WTC11 (cell line): ENCODE results near the gene SDF4. TPM values are rescaled to one million over a fixed set of nuclear protein-coding genes. Genes with fewer than 3 reads are reported as not detected.

Source experiments
- ATAC-seq: fragments of 200-7000 bp; cut with Tn5 transposase; 2 replicates; pipeline ENCODE4 v1.10.0; 2021; ENCODE audit warnings: mild to moderate bottlenecking, moderate library complexity
- CTCF ChIA-PET: fragments of 300-600 bp; sonication (Branson Sonifier 250); formaldehyde crosslinking; loops from one replicate; lab custom pipeline; 2021; ENCODE audit warnings: antibody characterized with exemption; lab: Charles Lee
- POLR2A ChIA-PET: fragments of 350-600 bp; sonication (Branson Sonifier 250); formaldehyde crosslinking; loops from one replicate; lab custom pipeline; 2021; ENCODE audit warnings: antibody characterized with exemption; lab: Charles Lee
- DNase-seq: peaks from one replicate; pipeline ENCODE4 v3.0.0; 2021; ENCODE audit warnings: low spot score
- H3K27ac Mint-ChIP-seq: 2 replicates; pipeline ENCODE4 v1.8.0; 2021; ENCODE audit warnings: mixed read lengths
- H3K27me3 Mint-ChIP-seq: 2 replicates; pipeline ENCODE4 v1.8.0; 2021; ENCODE audit warnings: low read depth, mild to moderate bottlenecking, moderate library complexity, mixed read lengths
- H3K36me3 Mint-ChIP-seq: 2 replicates; pipeline ENCODE4 v1.8.0; 2021; ENCODE audit warnings: mixed read lengths
- H3K4me1 Mint-ChIP-seq: 2 replicates; pipeline ENCODE4 v1.8.0; 2022; ENCODE audit warnings: mixed read lengths
- H3K4me3 Mint-ChIP-seq: 2 replicates; pipeline ENCODE4 v1.8.0; 2021; ENCODE audit warnings: mild to moderate bottlenecking, moderate library complexity, mixed read lengths
- H3K9me3 Mint-ChIP-seq: 2 replicates; pipeline ENCODE4 v1.8.0; 2021; ENCODE audit warnings: mixed read lengths
- ATF3 ChIP-seq: sonication (generic); formaldehyde crosslinking; conservative IDR thresholded peaks from 2 replicates; pipeline ENCODE4 v1.8.1; 2022; ENCODE audit warnings: mild to moderate bottlenecking, missing genetic modification reagents
- CREM ChIP-seq: sonication (generic); formaldehyde crosslinking; IDR thresholded peaks from 2 replicates; pipeline ENCODE4 v1.8.1; 2022; ENCODE audit warnings: mild to moderate bottlenecking, missing genetic modification reagents, moderate library complexity
- EMX1 ChIP-seq: fragments of 250-450 bp; sonication (Bioruptor Pico); IDR thresholded peaks from 2 replicates; pipeline ENCODE4 v1.8.0; 2021; ENCODE audit warnings: mild to moderate bottlenecking
- ETV6 ChIP-seq: sonication (generic); formaldehyde crosslinking; IDR thresholded peaks from 2 replicates; pipeline ENCODE4 v1.8.1; 2022; ENCODE audit warnings: mild to moderate bottlenecking, missing genetic modification reagents
- IRF2 ChIP-seq: sonication (generic); formaldehyde crosslinking; IDR thresholded peaks from 2 replicates; pipeline ENCODE4 v1.8.0; 2022; ENCODE audit warnings: low read depth, missing genetic modification reagents, borderline replicate concordance
- JAZF1 ChIP-seq: fragments of 250-450 bp; sonication (Bioruptor Pico); IDR thresholded peaks from 2 replicates; pipeline ENCODE4 v1.9.0; 2021; ENCODE audit warnings: moderate library complexity, mild to moderate bottlenecking, inconsistent platforms
- NR2C2 ChIP-seq: sonication (generic); formaldehyde crosslinking; IDR thresholded peaks from 2 replicates; pipeline ENCODE4 v1.8.0; 2022; ENCODE audit warnings: mild to moderate bottlenecking, missing genetic modification reagents
- NR3C1 ChIP-seq: sonication (generic); formaldehyde crosslinking; conservative IDR thresholded peaks from 2 replicates; pipeline ENCODE4 v1.8.1; 2023; ENCODE audit warnings: low read depth, mild to moderate bottlenecking, missing genetic modification reagents
- OVOL2 ChIP-seq: fragments of 250-450 bp; sonication (Bioruptor Pico); IDR thresholded peaks from 2 replicates; pipeline ENCODE4 v1.9.0; 2021; ENCODE audit warnings: mild to moderate bottlenecking, borderline replicate concordance
- PREB ChIP-seq: sonication (generic); formaldehyde crosslinking; IDR thresholded peaks from 2 replicates; pipeline ENCODE4 v1.8.1; 2022; ENCODE audit warnings: mild to moderate bottlenecking, missing genetic modification reagents, moderate library complexity, borderline replicate concordance
- SOX15 ChIP-seq: fragments of 250-450 bp; sonication (Bioruptor Pico); IDR thresholded peaks from 2 replicates; pipeline ENCODE4 v1.9.0; 2021; ENCODE audit warnings: mild to moderate bottlenecking
- SP1 ChIP-seq: sonication (generic); formaldehyde crosslinking; conservative IDR thresholded peaks from 2 replicates; pipeline ENCODE4 v1.8.1; 2022; ENCODE audit warnings: missing genetic modification reagents
- TP53 ChIP-seq: sonication (generic); formaldehyde crosslinking; IDR thresholded peaks from 2 replicates; pipeline ENCODE4 v1.8.1; 2023; ENCODE audit warnings: mild to moderate bottlenecking, missing genetic modification reagents
- ZNF121 ChIP-seq: sonication (generic); formaldehyde crosslinking; IDR thresholded peaks from 2 replicates; pipeline ENCODE4 v1.8.0; 2023; ENCODE audit warnings: missing genetic modification reagents
- ZNF263 ChIP-seq: sonication (generic); formaldehyde crosslinking; IDR thresholded peaks from 2 replicates; pipeline ENCODE4 v1.8.1; 2022; ENCODE audit warnings: low read depth, mild to moderate bottlenecking, moderate library complexity, missing genetic modification reagents
- ZNF396 ChIP-seq: fragments of 250-450 bp; sonication (Bioruptor Pico); IDR thresholded peaks from 2 replicates; pipeline ENCODE4 v1.8.0; 2021; ENCODE audit warnings: mild to moderate bottlenecking, moderate library complexity, borderline replicate concordance
- ZNF512 ChIP-seq: sonication (generic); formaldehyde crosslinking; IDR thresholded peaks from 2 replicates; pipeline ENCODE4 v1.8.1; 2022; ENCODE audit warnings: missing genetic modification reagents, borderline replicate concordance
- total RNA-seq: library from RNA; stranded (reverse); gene quantifications from 3 replicates; pipeline ENCODE4 v1.2.3, GENCODE V29; 2021
- TF ChIP-seq, protein P1 (sequence below): sonication (generic); formaldehyde crosslinking; IDR thresholded peaks from 2 replicates; pipeline ENCODE4 v1.8.1; 2023; ENCODE audit warnings: mild to moderate bottlenecking, missing genetic modification reagents
- TF ChIP-seq, protein P2 (sequence below): fragments of 250-450 bp; sonication (Bioruptor Pico); conservative IDR thresholded peaks from 2 replicates; pipeline ENCODE4 v1.9.0; 2021; ENCODE audit warnings: mild to moderate bottlenecking
- TF ChIP-seq, protein P3 (sequence below): sonication (generic); formaldehyde crosslinking; IDR thresholded peaks from 2 replicates; pipeline ENCODE4 v1.8.0; 2022; ENCODE audit warnings: mild to moderate bottlenecking, missing genetic modification reagents
- TF ChIP-seq, protein P4 (sequence below): fragments of 250-450 bp; sonication (Bioruptor Pico); IDR thresholded peaks from 2 replicates; pipeline ENCODE4 v1.9.0; 2021; ENCODE audit warnings: mild to moderate bottlenecking

SDF4 gene
- total RNA-seq, 1 experiment from 2014 or later = 101 TPM

GRCh38 chr1:1228187-1228586 lies 3.6 kb downstream of the SDF4 start:
- ATAC-seq = no peak
- DNase-seq = no peak
- Mint-ChIP-seq H3K4me1 (peaks cover 7% of the 10 kb centered on the region), H3K9me3 (no peaks in the 10 kb centered on the region), H3K27ac (no peak overlapping the region), H3K36me3 (peaks cover 15% of the 10 kb centered on the region), H3K27me3 (no peaks in the 10 kb centered on the region), H3K4me3 (no peak overlapping the region)
- CTCF ChIA-PET = no interaction called here
- POLR2A ChIA-PET = no interaction called here
- TF ChIP-seq ZNF512 (CRISPR knock-in tag) = no peak

DNA sequence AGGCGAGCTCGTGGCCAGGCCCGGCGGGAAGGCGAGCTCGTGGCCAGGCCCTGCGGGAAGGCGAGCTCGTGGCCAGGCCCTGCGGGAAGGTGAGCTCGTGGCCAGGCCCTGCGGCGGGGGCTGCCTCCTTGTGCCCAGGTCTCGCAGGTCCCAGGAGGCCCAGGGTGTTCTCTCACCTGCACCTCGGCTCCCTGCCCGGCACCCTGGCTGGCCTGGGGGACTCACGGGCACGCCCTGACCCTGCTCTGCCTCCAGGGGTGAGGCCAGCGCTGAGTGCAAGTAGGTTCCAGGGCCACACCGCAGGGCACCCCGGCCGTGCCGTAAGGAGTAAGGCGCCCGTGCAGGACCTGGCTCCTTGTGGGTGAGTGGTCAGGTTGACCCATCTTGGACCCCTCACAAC lies 4.4 kb downstream of the SDF4 start:
- CTCF ChIA-PET = no interaction called here
- H3K27ac Mint-ChIP-seq = no peak overlapping the region
- POLR2A ChIA-PET = no interaction called here
- ATAC-seq = no peak
- TF ChIP-seq, protein P1, sequence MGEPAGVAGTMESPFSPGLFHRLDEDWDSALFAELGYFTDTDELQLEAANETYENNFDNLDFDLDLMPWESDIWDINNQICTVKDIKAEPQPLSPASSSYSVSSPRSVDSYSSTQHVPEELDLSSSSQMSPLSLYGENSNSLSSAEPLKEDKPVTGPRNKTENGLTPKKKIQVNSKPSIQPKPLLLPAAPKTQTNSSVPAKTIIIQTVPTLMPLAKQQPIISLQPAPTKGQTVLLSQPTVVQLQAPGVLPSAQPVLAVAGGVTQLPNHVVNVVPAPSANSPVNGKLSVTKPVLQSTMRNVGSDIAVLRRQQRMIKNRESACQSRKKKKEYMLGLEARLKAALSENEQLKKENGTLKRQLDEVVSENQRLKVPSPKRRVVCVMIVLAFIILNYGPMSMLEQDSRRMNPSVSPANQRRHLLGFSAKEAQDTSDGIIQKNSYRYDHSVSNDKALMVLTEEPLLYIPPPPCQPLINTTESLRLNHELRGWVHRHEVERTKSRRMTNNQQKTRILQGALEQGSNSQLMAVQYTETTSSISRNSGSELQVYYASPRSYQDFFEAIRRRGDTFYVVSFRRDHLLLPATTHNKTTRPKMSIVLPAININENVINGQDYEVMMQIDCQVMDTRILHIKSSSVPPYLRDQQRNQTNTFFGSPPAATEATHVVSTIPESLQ = no peak
- no peak for TF ChIP-seq NR2C2
- no peak for TF ChIP-seq PREB
- TF ChIP-seq ETV6 = no peak
- no peak for TF ChIP-seq EMX1 (CRISPR knock-in tag)
- TF ChIP-seq CREM = no peak
- TF ChIP-seq OVOL2 = no peak
- TF ChIP-seq JAZF1 (CRISPR knock-in tag) = no peak
- TF ChIP-seq NR3C1 (CRISPR knock-in tag) = no peak
- TF ChIP-seq, all 79 proteins: peak for 0
- H3K9me3 Mint-ChIP-seq = no peaks in the 10 kb centered on the region
- H3K4me3 Mint-ChIP-seq = no peak overlapping the region
- no peaks in the 10 kb centered on the region for H3K27me3 Mint-ChIP-seq
- DNase-seq = no peak
- peaks cover 7% of the 10 kb centered on the region for H3K4me1 Mint-ChIP-seq
- H3K36me3 Mint-ChIP-seq = peaks cover 22% of the 10 kb centered on the region

DNA sequence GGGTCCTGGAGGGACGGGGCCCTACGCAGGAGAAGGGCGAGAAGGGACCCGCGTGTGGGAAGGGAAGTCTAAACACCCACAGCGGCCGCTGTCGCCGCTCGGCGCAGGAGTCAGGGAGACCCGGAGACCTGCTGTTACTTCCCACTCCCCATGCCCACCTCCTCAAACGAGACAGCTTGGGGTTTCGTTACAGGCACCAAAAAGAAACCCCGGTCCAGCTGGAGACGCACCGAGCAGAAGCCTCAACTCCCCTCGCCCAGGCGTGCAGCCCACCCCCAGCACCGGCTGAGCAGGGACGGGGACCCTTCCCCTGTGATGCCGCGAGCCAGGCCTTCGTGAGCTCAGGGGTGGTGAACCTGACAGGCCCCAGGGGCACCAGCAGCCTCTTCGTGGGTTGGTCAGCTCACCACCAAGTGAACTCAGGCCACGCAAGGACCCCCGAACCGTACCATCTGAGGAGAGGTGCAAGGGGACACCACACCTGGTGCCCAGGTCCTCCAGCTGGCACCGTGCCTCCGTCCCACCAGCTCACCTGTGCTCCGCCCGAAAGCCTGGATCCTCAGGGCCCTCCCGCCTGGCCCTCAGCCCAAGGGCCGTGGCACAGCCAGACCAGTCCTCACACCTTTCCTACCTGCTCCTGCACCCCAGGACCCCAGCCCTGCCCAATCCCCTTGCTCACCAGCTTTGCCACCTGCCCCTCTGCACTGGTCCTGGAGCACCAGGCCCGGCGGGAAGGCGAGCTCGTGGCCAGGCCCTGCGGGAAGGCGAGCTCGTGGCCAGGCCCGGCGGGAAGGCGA lies 5.0 kb downstream of the SDF4 start:
- Mint-ChIP-seq H3K9me3 (no peaks in the 10 kb centered on the region), H3K27me3 (no peaks in the 10 kb centered on the region), H3K4me3 (no peak overlapping the region), H3K27ac (no peak overlapping the region), H3K36me3 (peaks cover 22% of the 10 kb centered on the region), H3K4me1 (peaks cover 7% of the 10 kb centered on the region)
- no peak for DNase-seq
- ChIA-PET POLR2A (no interaction called here), CTCF (no interaction called here)
- no peak for ATAC-seq
- TF ChIP-seq SOX15 = no peak
- TF ChIP-seq NR3C1 (CRISPR knock-in tag) = no peak
- no peak for TF ChIP-seq ZNF396 (CRISPR knock-in tag)
- TF ChIP-seq, protein P2, sequence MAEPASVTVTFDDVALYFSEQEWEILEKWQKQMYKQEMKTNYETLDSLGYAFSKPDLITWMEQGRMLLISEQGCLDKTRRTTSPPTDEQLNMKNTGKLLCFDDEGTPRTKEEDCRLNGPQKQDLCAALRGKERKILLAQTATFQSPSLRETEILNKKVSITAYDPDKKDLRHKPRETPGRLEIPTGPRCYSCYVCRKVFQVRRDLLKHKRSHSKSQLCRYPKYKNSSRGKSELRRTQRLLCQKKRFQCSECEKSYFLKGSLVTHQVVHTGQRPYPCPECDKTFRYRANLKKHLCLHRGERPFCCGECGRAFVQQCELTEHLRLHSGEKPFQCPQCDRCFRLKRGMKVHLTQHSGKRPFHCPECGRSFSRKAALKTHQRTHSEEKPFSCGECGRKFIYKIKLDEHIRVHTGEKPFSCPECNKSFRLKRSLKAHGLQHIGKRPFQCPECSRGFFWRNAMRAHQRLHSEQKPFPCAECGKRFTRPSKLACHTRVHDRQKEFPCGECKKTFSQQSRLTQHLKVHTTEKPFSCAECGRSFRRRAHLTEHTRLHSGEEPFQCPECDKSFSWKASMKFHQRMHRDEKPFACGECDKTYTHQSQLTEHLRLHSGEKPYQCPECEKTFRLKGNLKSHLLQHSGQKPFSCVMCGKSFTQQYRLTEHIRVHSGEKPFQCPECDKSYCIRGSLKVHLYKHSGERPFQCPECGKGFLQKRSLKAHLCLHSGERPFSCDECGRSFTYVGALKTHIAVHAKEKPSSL (CRISPR knock-in tag) = no peak
- TF ChIP-seq ZNF121 = no peak
- TF ChIP-seq, protein P1 = no peak
- TF ChIP-seq ETV6 = no peak
- TF ChIP-seq, protein P3, sequence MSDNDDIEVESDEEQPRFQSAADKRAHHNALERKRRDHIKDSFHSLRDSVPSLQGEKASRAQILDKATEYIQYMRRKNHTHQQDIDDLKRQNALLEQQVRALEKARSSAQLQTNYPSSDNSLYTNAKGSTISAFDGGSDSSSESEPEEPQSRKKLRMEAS (CRISPR knock-in tag) = no peak
- no peak for TF ChIP-seq ATF3 (CRISPR knock-in tag)
- no peak for TF ChIP-seq SP1 (CRISPR knock-in tag)
- no peak for TF ChIP-seq IRF2 (CRISPR knock-in tag)
- TF ChIP-seq, protein P4, sequence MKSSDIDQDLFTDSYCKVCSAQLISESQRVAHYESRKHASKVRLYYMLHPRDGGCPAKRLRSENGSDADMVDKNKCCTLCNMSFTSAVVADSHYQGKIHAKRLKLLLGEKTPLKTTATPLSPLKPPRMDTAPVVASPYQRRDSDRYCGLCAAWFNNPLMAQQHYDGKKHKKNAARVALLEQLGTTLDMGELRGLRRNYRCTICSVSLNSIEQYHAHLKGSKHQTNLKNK (CRISPR knock-in tag) = no peak
- TF ChIP-seq ZNF263 = no peak
- no peak for TF ChIP-seq TP53
